SK-N-DZ (cell line): ENCODE measurements around the gene OLIG3. TPM values are rescaled to one million over a fixed set of nuclear protein-coding genes. Genes with fewer than 3 reads are reported as not detected.

Experiments used
- DNase-seq: peaks from one replicate; pipeline ENCODE4 v3.0.0-alpha.2; 2015; ENCODE audit warnings: low spot score
- polyA plus RNA-seq, 2 experiments: library from polyadenylated mRNA; depleted of rRNA; stranded (reverse); fragments of >200 nt; gene quantifications; 2 replicates each; pipeline ENCODE4 v1.2.3, GENCODE V29; 2014

The OLIG3 gene
- not detected in 2 replicates for polyA plus RNA-seq (2014; cell fraction: cytosol; rRNA removed)
- not detected in 2 replicates for polyA plus RNA-seq (2014; cell fraction: nucleus; rRNA removed)

- no peak for DNase-seq
Observed at GRCh38 chr6:137494281-137494987, at the start of gene OLIG3. OLIG3 (minus strand) TSS chr6:137494394; CDS start chr6:137494170, 224 bp downstream.

GRCh38 chr6:137543114-137543513 lies 48.9 kb upstream of the OLIG3 start:
- DNase-seq: no peak

GRCh38 chr6:137542713-137543112 lies 48.5 kb upstream of the OLIG3 start:
- DNase-seq: no peak

- DNase-seq: no peak
Observed at GRCh38 chr6:137541534-137542063, 47.4 kb upstream of the OLIG3 start.

- DNase-seq: no peak
Observed at GRCh38 chr6:137536104-137536773, 42.0 kb upstream of the OLIG3 start.

GRCh38 chr6:137531376-137532092 lies 37.3 kb upstream of the OLIG3 start:
- no peak for DNase-seq

GRCh38 chr6:137530404-137530803 lies 36.2 kb upstream of the OLIG3 start:
- DNase-seq: no peak

- DNase-seq: no peak
Observed at GRCh38 chr6:137522831-137523230, 28.6 kb upstream of the OLIG3 start.

GRCh38 chr6:137522198-137522798 lies 28.1 kb upstream of the OLIG3 start:
- no peak for DNase-seq

- no peak for DNase-seq
Observed at GRCh38 chr6:137520520-137520919, 26.3 kb upstream of the OLIG3 start.

GRCh38 chr6:137519629-137520176 lies 25.5 kb upstream of the OLIG3 start:
- DNase-seq: no peak

GRCh38 chr6:137518386-137518983 lies 24.3 kb upstream of the OLIG3 start:
- DNase-seq: no peak

GRCh38 chr6:137514418-137514817 lies 20.2 kb upstream of the OLIG3 start:
- no peak for DNase-seq

- DNase-seq: no peak
Observed at GRCh38 chr6:137512757-137513605, 18.8 kb upstream of the OLIG3 start.

- DNase-seq: no peak
Observed at GRCh38 chr6:137510923-137511322, 16.7 kb upstream of the OLIG3 start.

GRCh38 chr6:137498481-137499190 lies 4.4 kb upstream of the OLIG3 start:
- no peak for DNase-seq

- DNase-seq: no peak
Observed at GRCh38 chr6:137497721-137498463, 3.7 kb upstream of the OLIG3 start.

GRCh38 chr6:137496909-137497720 lies 2.9 kb upstream of the OLIG3 start:
- DNase-seq: no peak
